Panc1 (cell line): ENCODE data around the gene GULP1. TPM values are rescaled to one million over a fixed set of nuclear protein-coding genes. Genes with fewer than 3 reads are reported as not detected.

Experiments used
- ATAC-seq: fragments of 200-7000 bp; cut with Tn5 transposase; 2 replicates; pipeline ENCODE4 v1.9.1; 2020; ENCODE audit warnings: mild to moderate bottlenecking, moderate library complexity
- BruUV-seq: library from RNA; stranded (reverse); fragments of 400-500 nt; replicated peaks from 2 replicates; lab custom pipeline; 2021; lab: Mats Ljungman, UMichigan
- CTCF ChIA-PET: fragments of 300-600 bp; sonication (Branson Sonifier 250); formaldehyde crosslinking; loops from one replicate; lab custom pipeline; 2022; ENCODE audit warnings: antibody characterized with exemption; lab: Charles Lee
- POLR2A ChIA-PET: fragments of 300-600 bp; sonication (Branson Sonifier 250); formaldehyde crosslinking; loops from one replicate; lab custom pipeline; 2022; ENCODE audit warnings: antibody characterized with exemption; lab: Charles Lee
- DNase-seq: peaks from one replicate; pipeline ENCODE4 v3.0.0-alpha.2; 2010; ENCODE audit warnings: low read depth, low spot score
- H3K27ac ChIP-seq: 2 replicates; pipeline ENCODE4 v1.5.1; 2011; ENCODE audit warnings: mild to moderate bottlenecking, low read length, inconsistent platforms
- H3K27me3 ChIP-seq: fragments of 200-500 bp; sonication (Bioruptor generic); 2 replicates; pipeline ENCODE4 v1.6.0; 2014; ENCODE audit warnings: low read length, inconsistent platforms; ENCODE audit not compliant: control insufficient read depth, insufficient read depth
- H3K36me3 ChIP-seq: fragments of 200-500 bp; sonication (Bioruptor generic); 2 replicates; pipeline ENCODE4 v1.5.1; 2014; ENCODE audit warnings: inconsistent platforms, mild to moderate bottlenecking, low read length, moderate library complexity; ENCODE audit not compliant: control insufficient read depth, insufficient read depth
- H3K4me1 ChIP-seq: 2 replicates; pipeline ENCODE4 v1.5.1; 2011; ENCODE audit warnings: inconsistent platforms, mild to moderate bottlenecking, low read length, moderate library complexity; ENCODE audit not compliant: control insufficient read depth, insufficient read depth
- H3K4me3 ChIP-seq, 2 experiments: 2 replicates each; pipeline ENCODE4 v1.5.1; 2011 to 2012; ENCODE audit warnings: low read depth in 2 of 2, low read length in 2 of 2, mild to moderate bottlenecking in 2 of 2, inconsistent platforms in 1 of 2, moderate library complexity in 1 of 2
- H3K9me3 ChIP-seq: fragments of 200-500 bp; sonication (Bioruptor generic); 2 replicates; pipeline ENCODE4 v1.5.1; 2014; ENCODE audit warnings: low read depth, mild to moderate bottlenecking, inconsistent platforms, low read length, moderate library complexity; ENCODE audit not compliant: control insufficient read depth, insufficient read depth
- POLR2AphosphoS5 ChIP-seq: IDR thresholded peaks from 2 replicates; pipeline ENCODE4 v1.6.1; 2012; ENCODE audit warnings: mild to moderate bottlenecking, low read depth, low read length, moderate library complexity
- SIN3A ChIP-seq: IDR thresholded peaks from 2 replicates; pipeline ENCODE4 v1.6.1; 2012; ENCODE audit warnings: low read depth, mild to moderate bottlenecking, low read length, moderate library complexity, borderline replicate concordance; ENCODE audit not compliant: insufficient read depth
- TCF7L2 ChIP-seq: IDR thresholded peaks from 2 replicates; pipeline ENCODE4 v1.6.1; 2011; ENCODE audit warnings: mild to moderate bottlenecking, low read depth, low read length, inconsistent platforms
- in situ Hi-C: cut with HindIII; loops from 2 replicates; pipeline ENCODE4 v1.10.0; 2016; ENCODE audit warnings: low sequenced_read_pairs, low pct_unique_long_range_greater_than_20kb
- intact Hi-C: fragments of 100-400 bp; cut with micrococcal nuclease; formaldehyde crosslinking; loops from one replicate; pipeline ENCODE4 v1.10.0; 2022; ENCODE audit not compliant: unreplicated experiment
- total RNA-seq: library from RNA; stranded (reverse); gene quantifications from one replicate; pipeline ENCODE4 v1.2.1, GENCODE V29; 2021; ENCODE audit not compliant: unreplicated experiment
- TF ChIP-seq, protein P1 (sequence below), 2 experiments: IDR thresholded peaks; 2 replicates each; pipeline ENCODE4 v1.6.1; 2011 to 2012; ENCODE audit warnings: low read depth in 2 of 2, control low read depth in 1 of 2, low read length in 1 of 2, mild to moderate bottlenecking in 1 of 2, moderate library complexity in 1 of 2; ENCODE audit not compliant: insufficient read depth in 1 of 2
- TF ChIP-seq, protein P2 (sequence below): fragments of 450-650 bp; IDR thresholded peaks from 2 replicates; pipeline ENCODE4 v1.5.1; 2017; ENCODE audit warnings: mild to moderate bottlenecking

GULP1 gene
- total RNA-seq, 1 experiment from 2014 or later = 51.5 TPM

DNA sequence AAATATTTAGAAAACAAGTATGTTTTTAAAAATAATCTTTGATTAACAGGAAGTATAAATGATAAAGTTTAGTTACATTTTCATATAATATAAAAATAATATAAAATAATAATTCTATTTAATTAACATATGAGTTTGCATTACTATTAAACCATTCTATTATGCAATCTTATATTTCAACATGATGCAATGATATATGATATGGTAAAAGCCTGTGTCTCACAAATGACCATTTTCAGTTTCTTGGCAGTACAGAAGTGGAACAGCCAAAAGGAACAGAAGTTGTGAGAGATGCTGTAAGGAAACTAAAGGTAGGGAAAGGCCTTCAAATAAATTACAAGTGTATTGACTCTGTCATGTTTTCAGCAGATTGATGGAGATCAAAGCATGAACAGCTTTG is 230.8 kb downstream of the GULP1 start:
- H3K27me3 ChIP-seq = no peaks in the 10 kb centered on the region
- H3K27ac ChIP-seq = no peak overlapping the region; the same call in 1 of the 2 replicates
- no peaks in the 10 kb centered on the region for H3K9me3 ChIP-seq
- no peaks in the 10 kb centered on the region; the same call in 1 of the 2 replicates for H3K4me1 ChIP-seq
- DNase-seq (no peak), ATAC-seq (no peak)
- TF ChIP-seq, protein P1, sequence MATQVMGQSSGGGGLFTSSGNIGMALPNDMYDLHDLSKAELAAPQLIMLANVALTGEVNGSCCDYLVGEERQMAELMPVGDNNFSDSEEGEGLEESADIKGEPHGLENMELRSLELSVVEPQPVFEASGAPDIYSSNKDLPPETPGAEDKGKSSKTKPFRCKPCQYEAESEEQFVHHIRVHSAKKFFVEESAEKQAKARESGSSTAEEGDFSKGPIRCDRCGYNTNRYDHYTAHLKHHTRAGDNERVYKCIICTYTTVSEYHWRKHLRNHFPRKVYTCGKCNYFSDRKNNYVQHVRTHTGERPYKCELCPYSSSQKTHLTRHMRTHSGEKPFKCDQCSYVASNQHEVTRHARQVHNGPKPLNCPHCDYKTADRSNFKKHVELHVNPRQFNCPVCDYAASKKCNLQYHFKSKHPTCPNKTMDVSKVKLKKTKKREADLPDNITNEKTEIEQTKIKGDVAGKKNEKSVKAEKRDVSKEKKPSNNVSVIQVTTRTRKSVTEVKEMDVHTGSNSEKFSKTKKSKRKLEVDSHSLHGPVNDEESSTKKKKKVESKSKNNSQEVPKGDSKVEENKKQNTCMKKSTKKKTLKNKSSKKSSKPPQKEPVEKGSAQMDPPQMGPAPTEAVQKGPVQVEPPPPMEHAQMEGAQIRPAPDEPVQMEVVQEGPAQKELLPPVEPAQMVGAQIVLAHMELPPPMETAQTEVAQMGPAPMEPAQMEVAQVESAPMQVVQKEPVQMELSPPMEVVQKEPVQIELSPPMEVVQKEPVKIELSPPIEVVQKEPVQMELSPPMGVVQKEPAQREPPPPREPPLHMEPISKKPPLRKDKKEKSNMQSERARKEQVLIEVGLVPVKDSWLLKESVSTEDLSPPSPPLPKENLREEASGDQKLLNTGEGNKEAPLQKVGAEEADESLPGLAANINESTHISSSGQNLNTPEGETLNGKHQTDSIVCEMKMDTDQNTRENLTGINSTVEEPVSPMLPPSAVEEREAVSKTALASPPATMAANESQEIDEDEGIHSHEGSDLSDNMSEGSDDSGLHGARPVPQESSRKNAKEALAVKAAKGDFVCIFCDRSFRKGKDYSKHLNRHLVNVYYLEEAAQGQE (IDR thresholded peaks at IDR 0.05; ENCODE audit: insufficient read depth in 1 of 2, low read depth in 2 of 2, low read length in 1 of 2) = no peak
- TF ChIP-seq TCF7L2 (no peak), POLR2AphosphoS5 (no peak), SIN3A (no peak)
- TF ChIP-seq, protein P2, sequence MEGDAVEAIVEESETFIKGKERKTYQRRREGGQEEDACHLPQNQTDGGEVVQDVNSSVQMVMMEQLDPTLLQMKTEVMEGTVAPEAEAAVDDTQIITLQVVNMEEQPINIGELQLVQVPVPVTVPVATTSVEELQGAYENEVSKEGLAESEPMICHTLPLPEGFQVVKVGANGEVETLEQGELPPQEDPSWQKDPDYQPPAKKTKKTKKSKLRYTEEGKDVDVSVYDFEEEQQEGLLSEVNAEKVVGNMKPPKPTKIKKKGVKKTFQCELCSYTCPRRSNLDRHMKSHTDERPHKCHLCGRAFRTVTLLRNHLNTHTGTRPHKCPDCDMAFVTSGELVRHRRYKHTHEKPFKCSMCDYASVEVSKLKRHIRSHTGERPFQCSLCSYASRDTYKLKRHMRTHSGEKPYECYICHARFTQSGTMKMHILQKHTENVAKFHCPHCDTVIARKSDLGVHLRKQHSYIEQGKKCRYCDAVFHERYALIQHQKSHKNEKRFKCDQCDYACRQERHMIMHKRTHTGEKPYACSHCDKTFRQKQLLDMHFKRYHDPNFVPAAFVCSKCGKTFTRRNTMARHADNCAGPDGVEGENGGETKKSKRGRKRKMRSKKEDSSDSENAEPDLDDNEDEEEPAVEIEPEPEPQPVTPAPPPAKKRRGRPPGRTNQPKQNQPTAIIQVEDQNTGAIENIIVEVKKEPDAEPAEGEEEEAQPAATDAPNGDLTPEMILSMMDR = no peak
- ChIA-PET POLR2A (no interaction called here), CTCF (no interaction called here)
- in situ Hi-C loops (no loop called here), intact Hi-C loops (no loop called here)
- H3K36me3 ChIP-seq = peaks cover 2% of the 10 kb centered on the region; the same call in 1 of the 2 replicates
- H3K4me3 ChIP-seq = no peak overlapping the region
- no TSS peak for BruUV-seq

DNA sequence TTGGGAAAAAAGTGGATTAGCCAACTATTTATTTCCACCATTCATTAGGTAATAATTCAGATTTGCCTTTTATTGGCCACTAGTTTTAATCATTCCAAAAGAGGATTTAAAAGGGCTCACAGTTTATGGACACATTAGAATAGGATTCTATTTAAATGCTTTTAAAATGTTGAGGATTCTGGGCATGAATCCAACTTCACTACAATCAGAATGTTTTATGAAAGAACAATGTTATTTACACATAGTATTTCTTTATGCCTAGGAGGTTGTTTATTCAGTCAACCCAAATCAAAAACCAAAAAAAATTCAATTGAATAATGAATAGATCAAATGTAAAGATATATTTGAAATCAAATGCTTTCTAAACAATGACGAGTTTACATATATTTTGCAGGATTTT is 232.2 kb downstream of the GULP1 start:
- Histone ChIP-seq H3K27ac (no peak overlapping the region; the same call in 1 of the 2 replicates), H3K27me3 (no peaks in the 10 kb centered on the region), H3K9me3 (no peaks in the 10 kb centered on the region), H3K36me3 (peaks cover 2% of the 10 kb centered on the region; the same call in 1 of the 2 replicates), H3K4me3 (no peak overlapping the region), H3K4me1 (no peaks in the 10 kb centered on the region; the same call in 1 of the 2 replicates)
- CTCF ChIA-PET = interaction anchor here (0.6 to 1.5 kb wide), 3 partner anchors 94 to 552 kb away, joined by 5 to 9 read pairs (median 8); no protein-coding TSS in a partner anchor
- no peak for DNase-seq
- intact Hi-C loops (loop anchor here (2.0 kb wide), 2 partner anchors 461 to 889 kb away; no protein-coding TSS in a partner anchor), in situ Hi-C loops (no loop called here)
- BruUV-seq = no TSS peak
- TF ChIP-seq TCF7L2 = no peak
- TF ChIP-seq, protein P1 (IDR thresholded peaks at IDR 0.05; ENCODE audit: insufficient read depth in 1 of 2, low read depth in 2 of 2, low read length in 1 of 2) = no peak
- no peak for TF ChIP-seq SIN3A
- POLR2A ChIA-PET = no interaction called here
- no peak for ATAC-seq
